Peyer's patch (tissue), 4 donors: Measurements from ENCODE around the gene GPR137B. TPM values are rescaled to one million over a fixed set of nuclear protein-coding genes. Genes with fewer than 3 reads are reported as not detected.

Source experiments
- DNase-seq, 3 donors: peaks; one replicate each; pipeline ENCODE4 v3.0.0-alpha.2; 2017 to 2019
- H3K27ac ChIP-seq, 4 donors: fragments of 200-600 bp; sonication (generic); one replicate each; pipeline ENCODE4 v1.5.1; 2016 to 2019
- H3K27me3 ChIP-seq, 2 donors: fragments of 200-600 bp; sonication (generic); one replicate each; pipeline ENCODE4 v1.5.1; 2019
- H3K36me3 ChIP-seq, 3 donors: fragments of 200-600 bp; sonication (generic); one replicate each; pipeline ENCODE4 v1.5.1; 2016 to 2019
- H3K4me1 ChIP-seq, 4 donors: fragments of 200-600 bp; sonication (generic); one replicate each; pipeline ENCODE4 v1.5.1; 2016 to 2019
- H3K4me3 ChIP-seq, 4 donors: fragments of 200-600 bp; sonication (generic); 1 replicate in 3 of 4; 2 replicates in 1 of 4; pipeline ENCODE4 v1.5.1; 2016 to 2019; ENCODE audit warnings: mild to moderate bottlenecking in 1 of 4
- H3K9me3 ChIP-seq, 4 donors: fragments of 200-600 bp; sonication (generic); one replicate each; pipeline ENCODE4 v1.5.1; 2016 to 2019; ENCODE audit warnings: mild to moderate bottlenecking in 1 of 4
- CTCF ChIP-seq, 6 experiments: fragments of 450-650 bp in 4 of 6; fragments of 200-600 bp in 2 of 6; sonication (generic) in 1 of 6; IDR thresholded peaks; one replicate each; pipeline ENCODE4 v1.5.1; 2017 to 2019; ENCODE audit warnings: antibody characterized with exemption in 6 of 6, mild to moderate bottlenecking in 3 of 6, moderate library complexity in 1 of 6
- POLR2A ChIP-seq, 2 donors: fragments of 450-650 bp; IDR thresholded peaks; one replicate each; pipeline ENCODE4 v1.5.1; 2017; ENCODE audit warnings: antibody characterized with exemption in 2 of 2, mild to moderate bottlenecking in 2 of 2, moderate library complexity in 2 of 2
- total RNA-seq, 4 donors: library from RNA; depleted of rRNA; stranded (reverse); fragments of >200 nt; gene quantifications; one replicate each; pipeline ENCODE4 v1.1.0, GENCODE V29; 2016

GPR137B gene
- total RNA-seq, 4 donors from 2014 or later = 13.4 to 37.1 (median 23.0) TPM

- Histone ChIP-seq H3K4me1 (peaks cover 0 to 3% (median 0%) of the 10 kb centered on the region in 4 donors), H3K4me3 (no peak overlapping the region), H3K27me3 (no peaks in the 10 kb centered on the region), H3K9me3 (peaks cover 0 to 4% (median 2%) of the 10 kb centered on the region in 4 donors), H3K27ac (no peak overlapping the region), H3K36me3 (no peaks in the 10 kb centered on the region)
- no peak for DNase-seq
- no peak for TF ChIP-seq POLR2A (IDR thresholded peaks at IDR 0.05)
- TF ChIP-seq CTCF (IDR thresholded peaks at IDR 0.05) = no peak
Observed at GRCh38 chr1:236099355-236099974, 42.9 kb upstream of the GPR137B start.

GRCh38 chr1:236100799-236101198, 41.5 kb upstream of the GPR137B start:
- DNase-seq = no peak
- H3K4me1 ChIP-seq = peaks cover 0 to 3% (median 0%) of the 10 kb centered on the region in 4 donors
- H3K27ac ChIP-seq = no peak overlapping the region
- H3K4me3 ChIP-seq = no peak overlapping the region
- no peaks in the 10 kb centered on the region for H3K27me3 ChIP-seq
- H3K36me3 ChIP-seq = no peaks in the 10 kb centered on the region
- H3K9me3 ChIP-seq = peaks cover 0 to 4% (median 2%) of the 10 kb centered on the region in 4 donors
- TF ChIP-seq CTCF (IDR thresholded peaks at IDR 0.05) = no peak
- no peak for TF ChIP-seq POLR2A (IDR thresholded peaks at IDR 0.05)

GRCh38 chr1:236101233-236102200, 40.8 kb upstream of the GPR137B start:
- H3K36me3 ChIP-seq = no peaks in the 10 kb centered on the region
- peaks cover 0 to 3% (median 0%) of the 10 kb centered on the region in 4 donors for H3K4me1 ChIP-seq
- no peak for TF ChIP-seq CTCF (IDR thresholded peaks at IDR 0.05)
- TF ChIP-seq POLR2A (IDR thresholded peaks at IDR 0.05) = no peak
- DNase-seq = no peak
- H3K9me3 ChIP-seq = peaks cover 0 to 4% (median 2%) of the 10 kb centered on the region in 4 donors
- no peak overlapping the region for H3K4me3 ChIP-seq
- no peaks in the 10 kb centered on the region for H3K27me3 ChIP-seq
- no peak overlapping the region for H3K27ac ChIP-seq

GRCh38 chr1:236102611-236103010, 39.7 kb upstream of the GPR137B start:
- TF ChIP-seq POLR2A (IDR thresholded peaks at IDR 0.05) = no peak
- no peak for TF ChIP-seq CTCF (IDR thresholded peaks at IDR 0.05)
- DNase-seq = no peak
- Histone ChIP-seq H3K4me1 (peaks cover 0 to 3% (median 0%) of the 10 kb centered on the region in 4 donors), H3K27me3 (no peaks in the 10 kb centered on the region), H3K27ac (no peak overlapping the region), H3K4me3 (no peak overlapping the region), H3K36me3 (no peaks in the 10 kb centered on the region), H3K9me3 (no peaks in the 10 kb centered on the region)

- TF ChIP-seq POLR2A (IDR thresholded peaks at IDR 0.05) (no peak), CTCF (IDR thresholded peaks at IDR 0.05) (no peak)
- Histone ChIP-seq H3K36me3 (no peaks in the 10 kb centered on the region), H3K27ac (no peak overlapping the region), H3K4me1 (peaks cover 0 to 3% (median 0%) of the 10 kb centered on the region in 4 donors), H3K4me3 (no peak overlapping the region), H3K27me3 (no peaks in the 10 kb centered on the region), H3K9me3 (no peaks in the 10 kb centered on the region)
- no peak for DNase-seq
Observed at GRCh38 chr1:236103059-236103458, 39.3 kb upstream of the GPR137B start.
